Transverse colon (tissue), 4 donors: ENCODE measurements around the gene TMEM266.

Experiments
- POLR2A ChIP-seq: fragments of 450-650 bp; IDR thresholded peaks from one replicate; pipeline ENCODE4 v1.6.1; 2016; ENCODE audit warnings: antibody characterized with exemption, mild to moderate bottlenecking, moderate library complexity
- POLR2AphosphoS5 ChIP-seq, 3 donors: sonication (generic); formaldehyde crosslinking; IDR thresholded peaks; one replicate each; pipeline ENCODE4 v1.6.1; 2016; ENCODE audit warnings: antibody characterized with exemption in 3 of 3
- TF ChIP-seq, protein P1 (sequence below), 5 experiments: fragments of 200-600 bp in 3 of 5; fragments of 450-650 bp in 2 of 5; sonication (generic) in 3 of 5; IDR thresholded peaks; 1 replicate in 2 of 5; 2 replicates in 3 of 5; pipeline ENCODE4 v1.5.1; 2016 to 2017; ENCODE audit warnings: antibody characterized with exemption in 5 of 5, inconsistent platforms in 3 of 5, mild to moderate bottlenecking in 2 of 5, moderate library complexity in 1 of 5

GRCh38 chr15:76164602-76165001, 104.8 kb downstream of the TMEM266 start:
- TF ChIP-seq, protein P1, sequence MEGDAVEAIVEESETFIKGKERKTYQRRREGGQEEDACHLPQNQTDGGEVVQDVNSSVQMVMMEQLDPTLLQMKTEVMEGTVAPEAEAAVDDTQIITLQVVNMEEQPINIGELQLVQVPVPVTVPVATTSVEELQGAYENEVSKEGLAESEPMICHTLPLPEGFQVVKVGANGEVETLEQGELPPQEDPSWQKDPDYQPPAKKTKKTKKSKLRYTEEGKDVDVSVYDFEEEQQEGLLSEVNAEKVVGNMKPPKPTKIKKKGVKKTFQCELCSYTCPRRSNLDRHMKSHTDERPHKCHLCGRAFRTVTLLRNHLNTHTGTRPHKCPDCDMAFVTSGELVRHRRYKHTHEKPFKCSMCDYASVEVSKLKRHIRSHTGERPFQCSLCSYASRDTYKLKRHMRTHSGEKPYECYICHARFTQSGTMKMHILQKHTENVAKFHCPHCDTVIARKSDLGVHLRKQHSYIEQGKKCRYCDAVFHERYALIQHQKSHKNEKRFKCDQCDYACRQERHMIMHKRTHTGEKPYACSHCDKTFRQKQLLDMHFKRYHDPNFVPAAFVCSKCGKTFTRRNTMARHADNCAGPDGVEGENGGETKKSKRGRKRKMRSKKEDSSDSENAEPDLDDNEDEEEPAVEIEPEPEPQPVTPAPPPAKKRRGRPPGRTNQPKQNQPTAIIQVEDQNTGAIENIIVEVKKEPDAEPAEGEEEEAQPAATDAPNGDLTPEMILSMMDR (IDR thresholded peaks at IDR 0.05): no peak
- TF ChIP-seq POLR2A (no peak), POLR2AphosphoS5 (IDR thresholded peaks at IDR 0.05) (no peak)
